GM18861 (cell line): ENCODE data around the gene FAM131B.

ENCODE experiments used
- ATAC-seq: cut with Tn5 transposase; IDR thresholded peaks from one replicate; pipeline ENCODE4 v1.9.1; 2021; ENCODE audit not compliant: unreplicated experiment

Gene FAM131B

DNA sequence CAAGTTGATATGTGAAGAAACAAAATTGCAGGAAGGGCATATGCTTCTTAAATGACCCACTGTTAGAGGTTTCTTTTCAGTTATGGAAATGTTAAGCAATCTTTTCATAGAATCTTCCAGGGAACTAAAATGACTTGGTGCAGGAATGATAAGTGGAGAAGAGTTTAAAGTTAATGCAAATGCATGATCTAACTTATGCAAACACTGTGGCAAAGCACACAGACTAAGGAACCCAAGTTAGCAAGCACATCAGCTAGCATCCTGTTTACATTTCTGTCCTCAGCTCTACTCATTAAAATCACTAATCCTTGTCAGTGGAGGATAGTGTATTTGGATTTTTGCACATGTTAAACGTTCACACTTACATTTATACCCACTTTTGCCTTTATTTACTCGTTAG, 37.3 kb downstream of the FAM131B start:
- ATAC-seq: peak; percentile 71

DNA sequence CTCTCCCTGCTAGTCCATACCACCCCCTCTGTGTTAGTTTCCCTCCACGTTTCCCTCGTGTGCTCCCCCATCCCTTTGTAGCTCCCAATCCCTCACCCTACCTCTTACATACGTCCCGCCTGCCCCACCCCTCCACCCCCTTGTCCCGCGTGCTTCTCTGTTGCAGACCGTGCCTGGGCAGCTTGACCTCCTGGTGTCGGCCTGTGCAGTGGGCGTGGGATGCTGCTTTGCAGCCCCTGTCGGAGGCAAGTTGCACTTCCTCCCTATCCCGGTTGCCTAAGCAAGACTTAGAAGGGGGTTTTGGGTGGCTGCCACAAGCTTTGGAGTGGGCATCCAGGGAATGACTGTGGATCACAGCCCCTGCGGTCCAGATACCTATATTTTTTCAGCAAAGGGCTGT, 38.9 kb downstream of the FAM131B start:
- no peak for ATAC-seq

DNA sequence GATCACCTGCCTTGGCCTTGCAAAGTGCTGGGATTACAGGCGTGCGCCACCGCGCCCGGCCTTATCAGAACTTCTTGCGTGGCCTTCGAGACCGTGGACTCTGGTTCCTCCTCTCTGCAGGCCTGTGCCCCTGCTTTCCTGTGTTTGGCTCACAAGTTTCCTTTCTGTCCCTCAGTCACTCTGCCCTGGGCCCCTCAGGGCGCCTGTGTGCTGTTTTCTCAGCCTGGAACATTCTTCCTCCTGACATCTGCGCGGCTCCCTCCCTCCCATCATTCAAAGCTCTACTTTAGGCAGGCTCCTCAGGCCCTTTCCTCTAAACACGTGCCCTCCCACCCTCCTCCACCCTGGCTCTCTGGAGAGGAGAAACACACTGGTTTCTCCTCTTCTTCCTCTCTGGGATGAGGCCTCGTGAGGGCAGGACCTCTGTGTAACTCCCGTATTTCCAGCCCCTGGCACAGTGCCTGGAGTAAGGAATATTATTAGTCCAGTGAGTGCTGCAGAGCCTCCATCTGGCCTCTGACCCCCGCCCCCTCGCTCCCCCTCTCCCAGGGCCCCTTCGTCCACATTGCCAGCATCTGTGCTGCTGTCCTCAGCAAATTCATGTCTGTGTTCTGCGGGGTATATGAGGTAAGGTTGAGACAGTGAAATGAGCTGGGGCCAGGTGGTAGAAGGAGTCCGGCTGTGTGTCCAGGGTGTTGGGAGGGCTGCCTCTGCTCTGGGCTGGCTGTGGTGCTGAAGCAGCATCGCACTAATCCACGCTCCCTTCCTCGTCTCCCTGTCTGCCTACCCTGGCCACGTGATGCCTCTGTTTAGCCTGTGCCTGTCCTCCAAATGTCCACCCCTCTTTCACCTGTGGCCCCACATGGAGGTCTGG, 39.5 kb downstream of the FAM131B start:
- ATAC-seq: no peak

DNA sequence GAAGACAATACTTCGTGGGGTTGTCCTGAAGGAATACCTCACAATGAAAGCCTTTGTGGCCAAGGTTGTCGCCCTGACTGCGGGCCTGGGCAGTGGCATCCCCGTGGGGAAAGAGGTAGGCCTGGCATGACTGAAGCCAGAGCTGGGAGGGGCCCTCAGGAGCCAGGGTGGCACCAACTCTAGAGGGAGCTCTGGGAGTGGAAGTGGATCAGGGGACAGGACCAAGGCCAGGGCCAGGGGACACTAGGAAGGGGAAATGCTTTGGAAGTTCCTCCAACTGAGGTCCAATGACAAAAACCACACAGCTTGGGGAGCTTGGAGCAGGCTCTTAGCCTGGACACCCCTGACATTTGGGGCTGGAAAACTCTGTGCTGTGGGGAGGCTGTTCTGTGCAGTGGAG, 40.8 kb downstream of the FAM131B start:
- no peak for ATAC-seq

DNA sequence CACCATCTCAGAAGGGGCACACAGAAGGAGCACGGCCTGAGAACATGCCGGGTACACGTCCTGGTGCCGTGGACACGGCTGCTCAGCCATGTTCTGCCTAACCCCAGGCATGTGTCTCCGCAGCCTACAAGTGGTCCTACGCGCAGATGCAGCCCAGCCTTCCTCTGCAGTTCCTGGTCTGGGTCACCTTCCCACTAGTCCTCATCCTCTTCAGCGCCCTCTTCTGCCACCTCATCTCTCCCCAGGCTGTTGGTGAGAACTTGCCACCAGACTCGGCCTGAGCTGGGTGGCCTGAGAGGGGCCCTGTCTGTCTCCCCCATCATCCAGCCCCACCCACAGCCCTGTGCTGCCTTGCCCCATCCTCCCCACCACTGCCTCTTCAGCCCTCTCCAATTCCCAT, 41.3 kb downstream of the FAM131B start:
- no peak for ATAC-seq

DNA sequence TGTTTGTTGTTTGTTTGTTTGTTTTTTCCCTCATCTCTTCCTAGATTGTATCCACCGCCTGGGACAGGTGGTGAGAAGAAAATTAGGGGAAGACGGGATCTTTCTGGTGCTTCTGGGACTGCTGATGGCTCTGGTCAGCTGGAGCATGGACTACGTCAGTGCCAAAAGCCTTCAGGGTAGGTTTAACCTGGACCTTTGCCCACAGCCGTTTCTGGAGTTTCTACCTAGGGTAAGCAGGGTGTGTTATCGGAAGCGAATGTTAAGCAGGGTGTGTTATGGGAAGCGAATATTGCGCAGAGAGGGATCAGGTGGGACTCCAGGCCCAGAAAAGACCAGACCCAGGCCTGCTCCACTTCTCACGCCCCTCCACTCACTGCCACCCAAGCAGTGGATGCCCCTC, 41.9 kb downstream of the FAM131B start:
- ATAC-seq: no peak

DNA sequence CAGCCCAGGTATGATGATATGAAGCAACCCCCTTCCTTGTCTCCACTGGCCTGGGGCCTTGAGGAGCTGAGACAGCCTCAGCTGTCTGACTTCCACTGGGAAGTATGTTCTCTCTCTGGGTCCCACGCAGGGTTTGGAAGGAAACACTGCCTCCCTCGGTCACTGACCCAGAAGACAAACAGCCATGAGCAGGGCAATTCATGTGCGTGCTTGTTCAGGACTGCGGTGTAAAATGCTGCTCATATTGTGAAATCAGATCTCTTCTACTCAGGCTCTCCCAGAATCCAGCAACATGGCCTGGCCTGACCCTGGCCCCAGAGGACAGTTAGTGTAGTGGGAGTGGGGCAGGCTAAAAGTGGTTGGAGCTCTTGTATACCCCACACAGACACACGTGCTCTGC, 43.9 kb downstream of the FAM131B start:
- no peak for ATAC-seq

DNA sequence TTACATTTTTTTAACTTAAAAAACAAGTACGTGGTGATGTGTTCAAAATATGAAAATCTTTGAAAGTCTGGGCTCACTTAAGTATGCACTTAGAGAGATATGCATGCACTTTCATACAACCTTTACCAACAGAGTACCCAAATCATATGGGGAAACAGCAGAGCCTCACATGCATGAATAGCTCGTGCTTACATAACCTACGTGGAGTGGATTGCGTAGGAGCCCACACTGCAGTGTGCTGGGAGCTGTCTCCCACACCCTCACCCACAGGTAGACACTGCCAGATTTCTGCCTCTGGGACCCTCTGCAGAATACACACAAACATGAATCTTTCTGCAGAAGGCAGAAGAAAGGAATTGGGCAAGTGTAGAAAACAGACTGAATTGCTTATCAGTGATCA, 46.0 kb downstream of the FAM131B start:
- ATAC-seq: no peak

DNA sequence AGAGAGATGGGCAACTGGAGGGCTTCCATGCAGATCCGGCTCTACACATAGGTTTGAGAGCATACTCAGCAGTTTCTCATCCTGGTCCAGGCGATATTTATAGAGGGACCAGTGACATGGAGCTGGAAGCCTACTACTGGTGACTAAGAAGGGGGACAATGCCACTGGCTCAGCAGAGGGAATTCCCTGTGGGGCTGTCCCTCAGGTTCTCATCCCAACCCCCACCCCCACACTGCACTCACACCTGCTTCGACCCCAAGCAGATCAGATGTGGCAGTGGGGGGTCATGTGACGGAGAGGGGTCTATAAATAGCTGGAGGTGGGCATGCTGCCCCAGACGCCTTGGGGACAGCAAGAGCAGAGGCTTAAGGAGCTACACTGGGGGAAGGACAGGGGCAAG, 46.7 kb downstream of the FAM131B start, which contains the start of gene CLCN1:
Gene CLCN1, plus strand, starts transcription at position 336 of the 400 bp plus-strand sequence. CDS start 102 bp downstream, outside the sequence.
- ATAC-seq: no peak

DNA sequence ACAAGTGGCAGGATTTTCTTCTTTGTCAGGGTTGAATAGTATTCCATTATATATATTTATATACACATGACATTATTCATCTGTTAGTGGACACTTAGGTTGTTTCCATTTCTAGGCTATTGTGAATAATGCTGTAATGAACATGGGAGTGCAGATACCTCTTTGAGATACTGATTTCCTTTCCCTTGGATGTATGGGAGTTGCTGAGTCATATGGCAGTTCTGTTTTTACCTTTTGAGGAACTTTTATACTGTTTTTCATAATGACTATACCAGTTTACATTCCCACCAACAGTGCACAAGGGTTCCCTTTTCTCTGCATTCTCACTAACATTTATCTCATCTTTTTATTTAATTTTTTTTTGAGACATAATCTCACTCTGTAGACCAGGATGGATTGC, 48.4 kb downstream of the FAM131B start:
- ATAC-seq: no peak

DNA sequence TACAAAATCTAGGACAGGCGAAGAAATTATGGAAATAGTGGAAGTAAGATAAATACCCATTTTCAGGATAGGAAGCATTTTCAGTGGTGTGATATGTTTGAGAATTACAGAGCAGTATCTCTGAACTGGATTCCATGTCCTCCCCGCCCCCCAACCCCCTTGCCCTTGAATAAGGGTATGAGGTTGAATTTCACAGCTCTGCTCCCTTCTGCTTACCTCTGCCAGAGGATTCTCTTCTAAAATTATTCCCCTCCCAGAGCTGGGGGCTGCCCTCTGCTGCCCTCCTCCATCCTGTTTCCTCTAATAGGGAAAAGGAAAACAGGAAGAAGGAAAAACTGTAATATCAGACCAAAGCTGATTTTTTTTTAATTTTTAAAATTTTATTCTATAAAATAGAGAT, 53.9 kb downstream of the FAM131B start:
- ATAC-seq: no peak

DNA sequence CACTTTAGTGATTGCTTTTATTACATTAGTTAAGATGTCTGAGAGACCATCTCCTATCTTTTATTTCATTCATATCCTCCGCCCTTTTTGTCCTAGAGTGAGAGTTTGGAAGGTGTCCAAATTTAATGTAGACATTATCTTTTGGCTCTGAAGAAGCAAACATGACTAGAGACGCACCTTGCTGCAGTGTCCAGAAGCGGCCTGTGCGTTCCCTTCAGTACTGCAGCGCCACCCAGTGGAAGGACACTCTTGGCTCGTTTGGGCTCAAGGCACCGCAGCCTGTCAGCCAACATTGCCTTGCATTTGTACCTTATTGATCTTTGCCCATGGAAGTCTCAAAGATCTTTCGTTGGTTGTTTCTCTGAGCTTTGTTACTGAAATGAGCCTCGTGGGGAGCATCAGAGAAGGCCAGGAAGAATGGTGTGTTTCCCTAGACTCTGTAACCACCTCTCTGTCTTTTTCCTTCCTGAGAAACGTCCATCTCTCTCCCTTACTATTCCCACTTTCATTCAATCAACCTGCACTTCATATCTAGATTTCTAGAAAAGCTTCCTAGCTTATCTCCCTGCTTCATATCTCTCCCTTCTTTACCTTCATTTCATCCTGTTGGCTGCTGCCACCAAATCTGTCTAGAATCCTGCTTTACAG, 57.0 kb downstream of the FAM131B start:
- no peak for ATAC-seq

DNA sequence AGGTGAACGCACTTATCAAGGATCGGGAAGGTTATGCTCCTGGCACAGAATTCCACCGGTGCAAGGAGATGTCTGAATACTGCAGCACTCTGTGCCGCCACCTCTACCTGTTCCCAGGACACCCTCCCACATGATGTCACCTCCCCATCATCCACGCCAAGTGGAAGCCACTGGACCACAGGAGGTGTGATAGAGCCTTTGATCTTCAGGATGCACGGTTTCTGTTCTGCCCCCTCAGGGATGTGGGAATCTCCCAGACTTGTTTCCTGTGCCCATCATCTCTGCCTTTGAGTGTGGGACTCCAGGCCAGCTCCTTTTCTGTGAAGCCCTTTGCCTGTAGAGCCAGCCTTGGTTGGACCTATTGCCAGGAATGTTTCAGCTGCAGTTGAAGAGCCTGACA, 57.6 kb downstream of the FAM131B start:
- ATAC-seq: no peak

DNA sequence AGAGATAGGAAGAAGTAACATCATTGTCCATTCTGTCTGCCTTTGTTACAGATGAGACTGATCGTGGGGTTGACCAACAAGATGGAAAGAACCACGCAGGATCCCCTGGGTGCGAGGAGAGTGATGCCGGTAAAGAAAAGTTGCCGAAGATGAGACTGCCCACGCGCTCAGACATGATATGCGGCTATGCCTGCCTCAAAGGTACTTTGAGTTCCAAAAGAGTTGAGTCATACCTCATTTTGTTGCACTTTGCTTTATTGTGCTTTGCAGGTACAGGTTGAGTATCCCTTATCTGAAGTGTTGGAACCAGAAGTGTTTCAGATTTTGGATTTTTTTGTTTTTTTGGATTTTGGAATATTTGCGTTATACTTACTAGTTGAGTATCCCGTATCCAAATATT, 58.8 kb downstream of the FAM131B start:
- no peak for ATAC-seq
